Measurements from ENCODE around the gene USP16. TPM values are rescaled to one million over a fixed set of nuclear protein-coding genes. Genes with fewer than 3 reads are reported as not detected.

Gene USP16
- polyA plus RNA-seq, 3 donors: 11.6 to 23.6 (median 16.2) TPM

DNA sequence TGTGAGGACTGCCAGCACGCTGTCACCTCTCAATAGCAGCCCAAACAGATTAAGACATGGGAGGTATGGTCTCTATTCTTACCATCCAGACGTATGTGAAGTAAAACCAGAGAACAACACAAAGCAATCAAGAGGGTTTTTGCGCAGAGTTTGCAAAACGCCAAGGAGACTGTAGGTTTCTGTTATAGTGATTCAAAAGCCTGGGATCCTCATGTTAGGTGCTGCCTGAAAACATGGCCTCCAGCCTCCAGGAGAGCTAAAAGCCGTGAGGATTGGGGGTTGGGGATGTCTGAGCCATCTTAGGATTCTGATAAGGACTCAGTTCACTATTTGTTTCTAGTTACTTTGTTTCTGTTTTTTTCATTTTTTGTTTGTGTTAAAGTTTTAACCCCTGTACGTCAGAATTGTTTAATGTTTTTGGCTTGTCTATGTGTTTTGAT is 53.2 kb downstream of the USP16 start:
- Mint-ChIP-seq H3K27me3 (ENCODE audit: low read depth in 3 of 3) (peaks cover 0 to 2% (median 0%) of the 10 kb centered on the region in 3 donors), H3K4me3 (peak overlapping the region; percentile 76 to 88), H3K4me1 (peaks cover 63% of the 10 kb centered on the region), H3K27ac (peak overlapping the region; percentile 76 to 95 (median 89)), H3K36me3 (no peaks in the 10 kb centered on the region), H3K9me3 (peaks cover 0 to 4% (median 1%) of the 10 kb centered on the region in 7 donors)
- WGBS (ENCODE audit: insufficient coverage): 51% methylated on average over 3 of the region's 6 CpGs
- no peaks in the 10 kb centered on the region for H3K9me3 ChIP-seq (replicated peaks in 1 of 2; ENCODE audit: control insufficient read depth in 1 of 2, insufficient read depth in 1 of 2, low read length in 2 of 2)
- intact Hi-C loops (cut with micrococcal nuclease): no loop called here
- H3K27ac ChIP-seq (ENCODE audit: low read depth in 1 of 2, low read length in 2 of 2): peak overlapping the region; percentile 68 to 76
- TF ChIP-seq, protein P1, sequence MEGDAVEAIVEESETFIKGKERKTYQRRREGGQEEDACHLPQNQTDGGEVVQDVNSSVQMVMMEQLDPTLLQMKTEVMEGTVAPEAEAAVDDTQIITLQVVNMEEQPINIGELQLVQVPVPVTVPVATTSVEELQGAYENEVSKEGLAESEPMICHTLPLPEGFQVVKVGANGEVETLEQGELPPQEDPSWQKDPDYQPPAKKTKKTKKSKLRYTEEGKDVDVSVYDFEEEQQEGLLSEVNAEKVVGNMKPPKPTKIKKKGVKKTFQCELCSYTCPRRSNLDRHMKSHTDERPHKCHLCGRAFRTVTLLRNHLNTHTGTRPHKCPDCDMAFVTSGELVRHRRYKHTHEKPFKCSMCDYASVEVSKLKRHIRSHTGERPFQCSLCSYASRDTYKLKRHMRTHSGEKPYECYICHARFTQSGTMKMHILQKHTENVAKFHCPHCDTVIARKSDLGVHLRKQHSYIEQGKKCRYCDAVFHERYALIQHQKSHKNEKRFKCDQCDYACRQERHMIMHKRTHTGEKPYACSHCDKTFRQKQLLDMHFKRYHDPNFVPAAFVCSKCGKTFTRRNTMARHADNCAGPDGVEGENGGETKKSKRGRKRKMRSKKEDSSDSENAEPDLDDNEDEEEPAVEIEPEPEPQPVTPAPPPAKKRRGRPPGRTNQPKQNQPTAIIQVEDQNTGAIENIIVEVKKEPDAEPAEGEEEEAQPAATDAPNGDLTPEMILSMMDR (IDR thresholded peaks at IDR 0.05): no peak
- DNase-seq: no peak
- no peaks in the 10 kb centered on the region for H3K27me3 ChIP-seq (ENCODE audit: control insufficient read depth in 2 of 2, insufficient read depth in 2 of 2, low read length in 2 of 2)
- H3K4me1 ChIP-seq (ENCODE audit: control insufficient read depth in 1 of 2, insufficient read depth in 2 of 2, low read length in 2 of 2): peaks cover 63 to 77% of the 10 kb centered on the region in 2 donors
- H3K9ac ChIP-seq (ENCODE audit: insufficient read depth, low read length, poor library complexity, severe bottlenecking): peak overlapping the region; percentile 50
- H3K4me3 ChIP-seq (replicated peaks in 1 of 3; ENCODE audit: low read depth in 2 of 3, low read length in 3 of 3): peak overlapping the region; percentile 50 to 69 (median 51)
- peaks cover 13% of the 10 kb centered on the region for H3K79me2 ChIP-seq (ENCODE audit: insufficient read depth, low read length)
- H3K4me2 ChIP-seq (replicated peaks; ENCODE audit: extremely low read depth, low read length, poor library complexity, severe bottlenecking): peak overlapping the region; percentile 63
- H4K20me1 ChIP-seq (ENCODE audit: insufficient read depth, low read length): peaks cover under 1% of the 10 kb centered on the region
- H3K36me3 ChIP-seq (replicated peaks in 1 of 2; ENCODE audit: control insufficient read depth in 1 of 2, insufficient read depth in 2 of 2, low read length in 2 of 2): no peaks in the 10 kb centered on the region
- H2AFZ ChIP-seq (ENCODE audit: insufficient read depth, low read depth, low read length, poor library complexity, severe bottlenecking): peak overlapping the region; percentile 70

DNA sequence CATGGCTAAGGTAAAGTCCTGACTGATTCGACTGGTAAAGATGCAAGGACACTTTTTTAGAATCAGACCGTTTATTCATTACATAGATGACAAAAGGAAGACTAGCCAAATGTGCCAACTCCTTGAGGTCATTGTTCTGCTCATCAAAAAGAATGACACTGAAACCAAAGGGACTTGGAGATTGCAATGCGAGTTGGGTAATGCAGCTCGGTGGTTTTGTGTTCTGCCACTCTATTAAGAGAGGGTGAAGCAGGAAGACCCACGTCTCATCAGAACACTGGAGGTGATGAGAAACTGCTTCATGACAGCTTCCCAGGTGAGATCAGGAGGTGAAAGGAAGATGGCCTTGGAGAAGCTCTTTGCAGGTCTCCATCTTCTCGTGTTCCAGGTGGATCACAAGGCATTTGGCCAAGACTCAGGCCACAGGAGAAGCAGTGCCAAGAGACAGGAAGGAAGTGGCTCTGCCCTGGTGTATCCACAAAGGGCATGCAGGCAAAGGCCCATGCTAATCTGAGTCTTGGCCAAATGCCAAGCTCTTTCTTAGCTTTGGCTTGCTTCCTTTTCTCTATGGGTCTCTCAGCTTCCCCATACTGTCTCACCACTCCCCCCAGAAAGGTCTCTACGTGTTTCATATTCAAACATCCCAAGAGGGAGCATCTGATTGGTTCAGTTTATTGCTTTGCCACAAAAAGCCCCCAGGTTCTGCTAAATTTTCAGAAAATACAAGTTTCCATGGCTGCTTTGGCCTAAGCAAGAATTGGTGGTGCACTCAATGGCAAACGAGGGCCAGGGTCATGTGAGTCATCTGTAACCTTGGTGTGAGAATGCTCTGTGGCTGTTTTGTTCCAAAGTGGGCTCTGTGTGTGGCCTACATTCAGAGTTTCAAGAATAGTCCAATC is 54.6 kb downstream of the USP16 start:
- Histone ChIP-seq H2AFZ (ENCODE audit: insufficient read depth, low read depth, low read length, poor library complexity, severe bottlenecking) (peak overlapping the region; percentile 33), H3K4me1 (ENCODE audit: control insufficient read depth in 1 of 2, insufficient read depth in 2 of 2, low read length in 2 of 2) (peaks cover 65 to 72% of the 10 kb centered on the region in 2 donors), H3K9ac (ENCODE audit: insufficient read depth, low read length, poor library complexity, severe bottlenecking) (no peak overlapping the region), H3K4me3 (replicated peaks in 1 of 3; ENCODE audit: low read depth in 2 of 3, low read length in 3 of 3) (peak overlapping the region in 1 of 3 experiments; percentile 56), H3K4me2 (replicated peaks; ENCODE audit: extremely low read depth, low read length, poor library complexity, severe bottlenecking) (peak overlapping the region; percentile 46), H4K20me1 (ENCODE audit: insufficient read depth, low read length) (no peaks in the 10 kb centered on the region), H3K36me3 (replicated peaks in 1 of 2; ENCODE audit: control insufficient read depth in 1 of 2, insufficient read depth in 2 of 2, low read length in 2 of 2) (no peaks in the 10 kb centered on the region), H3K79me2 (ENCODE audit: insufficient read depth, low read length) (peaks cover 1% of the 10 kb centered on the region), H3K27me3 (ENCODE audit: control insufficient read depth in 2 of 2, insufficient read depth in 2 of 2, low read length in 2 of 2) (no peaks in the 10 kb centered on the region), H3K9me3 (replicated peaks in 1 of 2; ENCODE audit: control insufficient read depth in 1 of 2, insufficient read depth in 1 of 2, low read length in 2 of 2) (no peaks in the 10 kb centered on the region), H3K27ac (ENCODE audit: low read depth in 1 of 2, low read length in 2 of 2) (peak overlapping the region; percentile 69 to 85)
- no peaks in the 10 kb centered on the region for H3K36me3 Mint-ChIP-seq
- TF ChIP-seq, protein P1 (IDR thresholded peaks at IDR 0.05): no peak
- peaks cover 61% of the 10 kb centered on the region for H3K4me1 Mint-ChIP-seq
- intact Hi-C loops (cut with micrococcal nuclease): no loop called here
- H3K27ac Mint-ChIP-seq: peak overlapping the region; percentile 93 to 99 (median 95)
- H3K27me3 Mint-ChIP-seq (ENCODE audit: low read depth in 3 of 3): peaks cover 0 to 2% (median 0%) of the 10 kb centered on the region in 3 donors
- peak overlapping the region in 1 of 2 donors; percentile 29 for H3K4me3 Mint-ChIP-seq
- peak; percentile 80 to 94 (median 83) for DNase-seq
- WGBS (ENCODE audit: insufficient coverage): 0% methylated on average over 6 of the region's 8 CpGs
- H3K9me3 Mint-ChIP-seq: peaks cover 0 to 4% (median 1%) of the 10 kb centered on the region in 7 donors

All from CD14-positive monocyte (primary cell).